Activated naive CD8-positive, alpha-beta T cell treated with anti-CD3 and anti-CD28 coated beads, Interleukin-2, amount 50 U/mL, for 16 hours (primary cell): ENCODE measurements around the gene EHD2.
"Not testable (repeated sequence)": the region's sequence is repeated elsewhere in the genome, so short reads cannot be mapped to it uniquely, and the experiment has no call there.

Experiments used
- DNase-seq: peaks from one replicate; pipeline ENCODE4 v3.0.0-alpha.2; 2020; ENCODE audit warnings: low read depth, low spot score

The EHD2 gene

DNA sequence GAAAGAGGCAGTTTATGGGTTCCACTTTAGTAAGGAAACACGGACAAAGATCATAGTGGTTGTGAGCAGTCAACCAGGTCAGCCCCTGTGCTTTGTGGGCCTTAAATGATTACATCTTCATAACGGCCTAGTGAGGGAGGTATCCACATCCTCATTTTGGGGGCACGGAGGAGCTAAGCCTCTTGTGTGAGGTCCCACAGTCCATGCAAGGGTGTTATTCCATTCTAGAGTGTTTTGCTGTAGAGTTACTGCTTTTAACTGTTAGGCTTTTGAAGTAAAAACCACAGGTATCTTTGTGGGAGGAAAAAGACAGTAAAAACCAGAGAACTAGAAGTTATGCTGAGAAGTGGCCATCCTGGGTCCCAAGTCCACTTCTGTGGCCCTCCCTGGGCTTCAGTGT, 36.1 kb downstream of the EHD2 start:
- DNase-seq, result no peak

DNA sequence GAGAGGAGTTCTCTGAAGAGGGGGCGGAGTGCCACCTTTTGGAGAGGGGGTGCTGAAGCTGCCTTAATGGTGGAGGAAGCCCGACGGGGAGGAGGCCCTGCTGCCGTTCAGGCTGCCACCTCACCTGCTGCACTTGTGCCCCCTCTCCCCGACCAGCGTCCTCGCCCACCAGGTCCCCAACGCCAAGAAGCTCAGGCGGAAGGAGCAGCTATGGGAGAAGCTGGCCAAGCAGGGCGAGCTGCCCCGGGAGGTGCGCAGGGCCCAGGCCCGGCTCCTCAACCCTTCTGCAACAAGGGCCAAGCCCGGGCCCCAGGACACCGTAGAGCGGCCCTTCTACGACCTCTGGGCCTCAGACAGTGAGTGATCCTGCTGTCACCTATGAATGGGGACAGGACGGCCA, 37.5 kb downstream of the EHD2 start:
- no peak for DNase-seq

DNA sequence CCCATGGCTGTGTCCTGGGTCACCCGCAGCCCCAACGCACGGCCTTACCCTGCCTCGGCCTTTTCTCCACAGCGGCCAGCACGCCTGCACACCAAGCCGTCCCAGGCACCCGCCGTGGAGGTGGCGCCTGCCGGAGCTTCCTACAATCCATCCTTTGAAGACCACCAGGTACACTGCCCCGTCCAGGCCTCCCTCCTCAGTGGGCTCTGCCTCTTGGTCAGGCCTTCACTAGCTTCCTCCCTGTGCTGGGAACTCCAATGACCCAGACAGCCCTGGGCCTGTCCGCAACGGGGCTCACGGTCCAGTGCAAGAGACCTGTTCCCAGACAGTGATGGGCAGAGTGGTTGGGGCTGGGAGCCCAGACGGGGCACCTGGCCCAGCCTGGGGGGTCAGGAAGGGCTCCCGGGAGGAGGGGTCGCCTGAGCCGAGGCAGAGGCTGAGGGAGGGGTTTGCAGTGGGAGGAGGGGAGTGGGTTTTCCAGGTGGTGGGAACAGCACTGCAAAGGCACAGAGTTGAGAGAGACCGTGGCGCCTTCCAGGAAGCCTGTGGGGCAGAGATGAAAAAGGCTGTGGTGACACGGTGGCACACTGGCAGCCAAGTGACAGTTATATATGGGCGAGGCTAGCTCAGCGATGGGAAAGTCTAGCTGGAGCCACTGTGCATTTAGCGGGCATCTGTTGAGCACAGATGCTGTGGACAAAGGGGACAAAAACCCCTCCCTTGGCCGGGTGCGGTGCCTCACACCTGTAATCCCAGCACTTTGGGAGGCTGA, 39.4 kb downstream of the EHD2 start:
- DNase-seq, result no peak

DNA sequence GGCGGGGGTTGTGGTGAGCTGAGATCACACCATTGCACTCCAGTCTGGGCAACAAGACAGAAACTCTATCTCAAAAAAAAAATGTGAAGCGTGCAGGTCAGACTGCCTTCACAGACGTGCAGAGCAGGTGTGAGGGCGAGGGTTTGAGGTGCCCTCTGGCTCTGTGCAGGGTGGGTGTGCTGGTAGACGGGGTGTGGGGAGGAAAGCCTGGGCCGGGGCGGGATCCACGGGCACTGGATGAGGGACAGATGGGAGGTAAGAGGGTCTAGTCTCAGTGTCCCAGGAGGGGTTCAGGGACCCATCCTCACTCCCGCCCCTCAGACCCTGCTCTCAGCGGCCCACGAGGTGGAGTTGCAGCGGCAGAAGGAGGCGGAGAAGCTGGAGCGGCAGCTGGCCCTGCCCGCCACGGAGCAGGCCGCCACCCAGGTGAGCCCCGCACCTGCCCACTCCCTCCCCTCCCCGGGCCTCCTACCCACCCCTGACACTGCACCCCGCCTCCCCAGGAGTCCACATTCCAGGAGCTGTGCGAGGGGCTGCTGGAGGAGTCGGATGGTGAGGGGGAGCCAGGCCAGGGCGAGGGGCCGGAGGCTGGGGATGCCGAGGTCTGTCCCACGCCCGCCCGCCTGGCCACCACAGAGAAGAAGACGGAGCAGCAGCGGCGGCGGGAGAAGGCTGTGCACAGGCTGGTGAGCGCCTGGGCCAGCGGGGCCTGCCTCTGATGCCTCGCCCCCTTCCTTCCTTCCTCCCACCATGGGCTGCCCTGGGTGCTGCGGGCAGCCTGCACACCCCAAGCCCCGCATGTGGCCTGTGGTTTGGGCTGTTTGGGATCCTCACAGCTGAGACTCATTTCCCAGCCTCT, 41.2 kb downstream of the EHD2 start:
- DNase-seq, result no peak

DNA sequence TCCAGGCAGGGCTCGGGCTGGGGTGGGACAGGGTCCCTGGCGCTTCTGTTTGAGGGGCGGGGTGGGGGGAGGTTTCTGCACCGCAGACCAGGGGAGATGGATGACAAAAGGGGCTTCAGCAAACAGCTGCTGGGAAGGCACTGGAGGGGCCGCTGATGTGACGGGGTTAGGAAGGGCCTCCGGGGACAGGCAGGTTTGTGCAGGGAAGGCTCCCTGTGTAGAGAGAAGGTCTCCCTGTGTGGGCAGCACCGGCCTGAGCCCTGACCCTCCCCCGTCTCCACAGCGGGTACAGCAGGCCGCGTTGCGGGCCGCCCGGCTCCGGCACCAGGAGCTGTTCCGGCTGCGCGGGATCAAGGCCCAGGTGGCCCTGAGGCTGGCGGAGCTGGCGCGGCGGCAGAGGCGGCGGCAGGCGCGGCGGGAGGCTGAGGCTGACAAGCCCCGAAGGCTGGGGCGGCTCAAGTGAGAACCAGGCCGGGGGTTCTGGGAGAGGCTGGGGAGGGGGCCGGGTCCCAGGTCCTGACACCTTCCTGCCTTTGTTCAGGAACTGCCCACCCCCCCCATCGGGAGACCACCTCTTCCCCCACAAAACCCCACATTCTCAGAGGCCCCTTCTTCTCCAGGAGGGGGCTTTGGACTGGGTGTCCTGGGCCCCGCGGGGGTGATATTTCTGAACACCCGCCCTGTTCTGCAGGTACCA, 42.0 kb downstream of the EHD2 start:
- no peak for DNase-seq

DNA sequence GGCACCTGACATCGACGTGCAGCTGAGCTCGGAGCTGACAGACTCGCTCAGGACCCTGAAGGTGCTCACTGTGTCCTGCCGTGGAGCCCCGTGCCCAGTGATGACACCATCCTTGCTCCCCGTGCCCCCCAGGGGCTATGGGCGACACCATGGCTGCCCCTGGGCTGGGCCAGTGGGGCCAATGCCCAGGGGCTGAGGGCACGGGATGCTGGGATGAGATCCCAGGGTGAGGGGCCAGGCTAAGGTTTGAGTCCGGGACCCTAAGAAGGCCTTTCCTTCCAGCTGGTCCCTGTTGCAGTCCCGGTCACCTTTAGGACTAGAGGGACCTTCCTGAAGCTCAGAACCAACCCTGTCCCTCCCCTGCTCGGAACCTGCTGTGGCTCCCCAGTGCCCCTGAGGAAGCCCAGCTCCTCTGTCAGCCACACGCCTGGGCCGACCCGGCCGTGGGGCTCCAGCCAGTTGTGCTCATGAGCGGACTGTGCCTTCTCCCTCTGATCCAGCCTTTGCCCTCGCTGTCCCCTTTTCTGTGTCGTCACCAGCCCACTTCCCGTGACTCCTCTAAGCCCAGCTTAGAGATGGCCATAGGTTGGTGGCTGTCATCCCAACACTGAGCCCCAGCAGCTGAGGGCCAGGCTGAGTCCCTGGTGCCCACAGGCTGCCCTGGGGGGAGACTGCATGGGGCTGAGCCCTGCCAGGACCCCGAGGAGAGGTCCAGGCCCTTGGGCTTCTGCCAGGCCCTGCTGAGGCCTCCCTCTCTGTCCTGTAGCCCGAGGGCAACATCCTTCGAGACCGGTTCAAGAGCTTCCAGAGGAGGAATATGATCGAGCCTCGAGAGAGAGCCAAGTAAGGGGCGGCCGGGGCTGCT, 42.8 kb downstream of the EHD2 start:
- DNase-seq, result no peak

DNA sequence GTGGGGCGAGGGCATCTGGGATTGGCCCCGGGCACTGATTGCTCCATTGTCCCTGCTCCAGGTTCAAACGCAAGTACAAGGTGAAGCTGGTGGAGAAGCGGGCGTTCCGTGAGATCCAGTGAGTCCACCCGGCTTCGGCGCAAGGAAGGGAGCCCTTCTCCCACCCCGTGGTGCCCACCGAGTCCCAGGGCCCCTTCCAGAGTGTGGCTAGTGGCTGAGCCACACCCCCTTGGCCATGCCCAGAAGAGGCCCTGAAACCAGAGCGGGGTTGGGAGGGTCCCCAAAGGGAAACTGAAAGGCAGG, 43.4 kb downstream of the EHD2 start:
- DNase-seq, result no peak

DNA sequence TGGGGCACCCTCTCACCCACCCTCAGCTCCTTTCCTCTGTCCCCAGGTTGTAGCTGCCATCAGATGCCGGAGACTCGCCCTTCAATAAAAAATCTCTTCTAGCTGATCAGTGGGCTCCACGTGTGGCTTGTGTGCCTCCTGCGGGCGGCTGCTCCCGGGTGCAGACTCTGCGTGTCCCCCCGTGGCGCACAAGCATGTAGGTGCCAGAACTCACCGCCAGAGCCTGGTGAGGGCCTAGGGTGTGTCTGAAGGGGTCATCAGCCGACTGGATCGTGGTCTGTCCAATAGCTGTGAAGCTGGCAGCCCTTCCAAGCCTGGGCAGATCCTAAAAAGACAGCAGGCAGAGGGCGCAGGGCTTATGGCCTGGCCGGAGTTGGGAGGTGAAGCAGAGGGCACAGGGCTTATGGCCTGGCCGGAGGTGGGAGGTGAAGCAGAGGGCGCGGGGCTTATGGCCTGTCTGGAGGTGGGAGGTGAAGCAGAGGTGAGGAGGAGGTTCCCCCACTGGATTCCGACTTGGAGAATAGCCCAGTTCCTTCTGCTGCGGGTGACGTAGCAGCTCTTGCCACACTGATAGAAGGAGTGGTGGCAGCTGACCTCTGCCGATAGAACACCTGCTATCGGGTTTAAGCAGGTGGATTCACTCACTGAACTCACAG, 43.9 kb downstream of the EHD2 start:
- DNase-seq, result no peak

DNA sequence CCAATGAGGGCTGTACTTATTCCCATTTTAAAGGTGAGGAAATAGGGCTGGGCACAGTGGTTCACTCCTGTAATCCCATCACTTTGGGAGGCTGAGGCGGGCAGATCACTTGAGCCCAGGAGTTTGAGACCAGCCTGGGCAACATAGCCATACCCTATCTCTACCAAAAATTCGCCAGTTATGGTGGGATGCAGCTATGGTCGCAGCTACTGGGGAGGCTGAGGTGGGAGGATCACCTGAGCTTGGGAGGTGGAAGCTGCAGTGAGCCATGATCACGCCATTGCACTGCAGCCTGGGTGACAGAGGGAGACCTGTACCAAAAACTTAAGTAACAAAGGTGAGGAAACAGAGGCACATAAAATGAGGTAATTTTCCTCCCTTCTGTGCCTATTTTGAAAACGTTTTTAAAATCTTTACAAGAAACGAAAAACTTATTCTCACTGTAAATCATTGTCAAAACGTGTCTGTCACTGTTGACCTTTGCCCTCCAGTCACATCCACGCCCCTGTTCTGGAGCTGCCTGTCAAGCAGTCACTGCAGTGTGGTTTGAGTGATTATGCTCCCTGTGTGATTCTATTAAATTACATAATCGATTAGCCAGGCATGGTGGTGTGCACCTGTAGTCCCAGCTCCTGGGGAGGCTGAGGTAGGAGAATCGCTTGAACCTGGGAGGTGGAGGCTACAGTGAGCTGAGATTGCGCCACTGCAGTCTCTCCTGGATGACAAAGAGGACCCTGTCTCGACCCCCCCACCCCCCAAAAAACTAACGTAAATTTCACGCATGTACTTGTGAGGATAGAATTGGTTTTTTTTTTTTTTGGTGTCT, 44.6 kb downstream of the EHD2 start:
- no peak for DNase-seq

DNA sequence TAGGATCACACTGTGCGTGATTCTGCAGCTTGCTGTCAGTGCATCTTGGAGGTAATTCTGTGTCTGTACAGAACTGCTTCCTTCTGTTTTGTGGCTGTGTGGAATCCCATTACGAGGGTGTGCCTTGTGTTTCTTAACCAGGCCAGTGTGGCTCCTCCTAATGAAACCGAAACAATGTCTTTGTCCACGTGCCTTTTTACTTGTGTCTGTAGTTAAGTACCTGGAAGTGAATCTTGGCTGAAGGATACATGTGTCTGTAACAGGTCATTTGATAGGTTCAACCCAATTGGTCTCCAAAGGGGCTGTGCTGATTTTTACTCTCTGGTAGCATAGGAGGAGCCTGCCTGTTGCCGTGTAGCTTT, 45.2 kb downstream of the EHD2 start:
- DNase-seq, result no peak

DNA sequence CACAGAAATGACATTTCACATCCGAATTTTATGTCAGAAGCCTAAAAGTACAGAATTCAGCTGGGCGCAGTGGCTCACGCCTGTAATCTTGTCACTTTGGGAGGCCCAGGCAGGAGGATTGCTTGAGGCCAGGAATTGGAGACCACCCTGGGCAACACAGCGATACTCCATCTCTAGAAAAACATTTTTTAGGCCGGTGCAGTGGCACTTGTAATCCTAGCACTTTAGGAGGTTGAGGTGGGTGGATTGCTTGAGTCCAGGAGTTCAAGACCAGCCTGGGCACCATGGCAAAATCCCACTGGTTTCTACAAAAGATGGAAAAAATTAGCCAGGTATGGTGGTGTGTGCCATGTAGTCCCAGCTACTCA, 47.4 kb downstream of the EHD2 start:
- no peak for DNase-seq

DNA sequence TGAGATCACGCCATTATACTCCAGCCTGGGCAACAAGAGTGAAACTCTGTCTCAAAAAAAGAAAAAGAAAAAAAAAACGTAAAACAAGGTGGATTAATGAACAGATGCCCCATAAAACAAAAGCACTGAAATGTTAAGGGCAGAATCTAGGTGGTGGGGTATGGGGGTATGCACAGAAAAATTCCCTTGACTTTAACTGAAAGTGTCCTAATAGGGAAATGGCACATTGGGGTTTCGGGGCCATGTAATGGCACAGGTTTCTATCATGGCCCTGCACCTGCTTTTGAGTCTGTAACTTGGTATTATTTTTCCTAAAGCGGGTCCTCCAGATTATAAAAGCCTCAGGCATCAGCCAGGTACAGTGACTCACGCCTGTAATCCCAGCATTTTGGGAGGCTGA, 48.3 kb downstream of the EHD2 start:
- DNase-seq, result no peak

DNA sequence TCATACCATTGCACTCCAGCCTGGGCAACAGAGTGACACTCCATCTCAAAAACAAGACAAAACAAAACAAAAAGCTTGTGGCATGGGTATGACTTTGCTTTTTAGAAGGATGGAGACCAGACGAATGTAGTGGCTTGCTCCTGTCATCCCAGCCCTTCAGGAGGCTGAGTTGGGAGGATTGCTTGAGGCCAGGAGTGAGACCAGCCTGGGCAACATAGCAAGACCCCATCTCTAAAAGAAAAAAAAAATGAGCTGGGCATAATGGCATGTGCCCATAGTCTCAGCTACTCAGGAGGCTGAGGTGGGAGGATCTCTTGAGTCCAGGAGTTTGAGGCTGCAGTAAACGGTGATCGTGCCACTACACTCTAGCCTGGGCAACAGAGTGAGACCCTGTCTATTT, 48.9 kb downstream of the EHD2 start:
- DNase-seq, result no peak

DNA sequence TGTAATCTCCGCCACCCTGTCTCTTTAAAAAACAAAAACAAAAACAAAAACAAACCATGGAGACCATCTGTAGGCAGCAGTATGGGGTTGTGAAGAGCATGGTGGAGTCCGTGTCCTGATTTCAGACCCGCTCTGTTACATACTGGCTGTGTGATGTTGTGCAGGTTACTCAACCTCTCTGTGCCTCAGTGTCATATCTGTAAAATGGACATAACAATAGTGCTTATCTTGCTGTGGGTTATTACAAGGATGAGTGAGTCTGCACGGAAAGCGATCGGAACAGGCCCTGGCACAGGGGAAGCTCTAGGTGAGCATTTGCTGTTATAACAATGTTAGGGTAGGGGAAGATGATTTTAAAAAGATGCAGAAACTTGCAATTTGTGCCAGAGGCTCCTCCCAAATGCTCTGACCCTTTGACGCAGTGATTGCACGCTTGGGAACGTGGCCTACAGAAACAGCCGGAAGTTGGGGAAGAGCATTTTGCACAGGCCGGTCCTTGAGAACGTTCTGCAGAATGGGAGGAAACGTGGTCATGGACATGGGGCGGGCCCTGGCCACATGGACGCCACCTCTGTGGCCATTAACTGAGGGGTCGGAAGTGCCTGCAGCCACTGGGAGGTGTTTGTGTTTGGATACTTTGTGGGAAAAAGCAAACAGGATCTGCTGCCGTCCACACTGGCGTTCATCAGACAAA, 49.5 kb downstream of the EHD2 start:
- DNase-seq, result no peak

DNA sequence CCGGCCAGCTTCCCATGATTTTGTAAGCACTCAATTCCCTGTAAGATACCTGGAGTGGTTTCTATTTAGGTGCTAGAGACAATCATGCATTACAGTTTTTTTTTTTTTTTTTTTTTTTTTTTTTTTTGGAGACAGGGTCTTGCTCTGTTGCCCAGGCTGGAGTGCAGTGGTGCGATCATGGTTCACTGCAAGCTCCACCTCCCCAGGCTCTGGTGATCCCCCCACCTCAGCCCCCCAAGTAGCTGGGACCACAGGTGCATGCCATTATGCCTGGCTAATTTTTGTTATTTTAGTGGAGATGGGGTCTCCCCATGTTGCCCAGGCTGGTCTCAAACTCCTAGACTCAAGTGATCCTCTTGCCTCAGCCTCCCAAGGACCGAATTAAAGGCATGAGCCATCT, 51.5 kb downstream of the EHD2 start:
- DNase-seq, result not testable (repeated sequence)

DNA sequence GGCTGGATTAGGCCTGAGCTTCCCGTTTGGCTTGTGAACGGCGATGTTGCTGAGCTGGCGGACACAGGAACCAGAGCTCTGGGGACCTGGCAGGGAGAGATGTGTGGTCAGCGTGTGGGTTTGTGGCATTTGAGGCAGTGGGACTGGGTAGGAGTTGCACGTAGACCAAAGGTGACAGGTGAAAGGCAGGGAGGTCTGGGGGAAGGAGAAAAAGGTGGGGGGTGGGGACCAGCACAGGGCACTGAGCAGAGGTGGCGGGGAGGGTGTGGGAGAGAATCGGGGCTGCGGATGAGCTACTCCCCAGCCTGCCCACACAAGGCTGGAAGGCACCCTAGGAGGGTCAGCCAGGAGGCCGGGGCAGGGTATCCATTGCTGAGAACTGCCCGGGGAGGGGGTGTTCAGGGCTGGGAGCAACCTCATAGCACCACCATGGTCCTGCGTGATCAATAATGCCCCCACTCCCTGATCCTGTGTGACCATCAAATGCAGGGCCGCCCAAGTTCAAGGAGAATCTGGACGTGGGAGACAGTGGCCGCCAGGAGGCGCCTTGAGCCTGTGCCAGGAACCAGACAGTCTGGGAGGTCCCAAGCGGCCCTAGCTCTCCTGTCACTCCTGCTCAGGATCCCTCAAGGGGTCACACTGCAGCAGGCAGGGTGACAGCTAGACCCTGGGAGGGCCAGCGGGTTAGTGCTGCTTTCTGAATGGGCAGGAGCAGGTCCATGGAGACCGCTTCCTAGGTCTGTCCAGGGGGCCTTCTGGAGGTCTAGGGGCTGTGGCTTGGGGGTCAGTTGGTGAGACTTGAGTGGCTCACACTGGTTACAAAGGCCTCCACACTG, 52.5 kb downstream of the EHD2 start:
- DNase-seq, result no peak

DNA sequence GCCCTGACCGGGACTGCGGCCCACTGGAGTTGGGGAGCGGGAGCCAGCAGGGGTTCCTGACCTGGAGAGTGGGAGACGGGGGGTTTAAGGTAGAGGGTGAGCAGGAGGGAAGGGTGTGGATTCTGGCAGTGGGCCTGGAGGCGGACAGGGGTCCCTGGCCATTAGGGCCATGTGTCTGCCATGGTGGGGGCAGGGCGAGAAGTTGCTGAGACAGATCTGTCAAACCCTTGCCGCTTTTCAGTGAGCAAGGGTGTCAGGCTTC, 53.1 kb downstream of the EHD2 start:
- no peak for DNase-seq

DNA sequence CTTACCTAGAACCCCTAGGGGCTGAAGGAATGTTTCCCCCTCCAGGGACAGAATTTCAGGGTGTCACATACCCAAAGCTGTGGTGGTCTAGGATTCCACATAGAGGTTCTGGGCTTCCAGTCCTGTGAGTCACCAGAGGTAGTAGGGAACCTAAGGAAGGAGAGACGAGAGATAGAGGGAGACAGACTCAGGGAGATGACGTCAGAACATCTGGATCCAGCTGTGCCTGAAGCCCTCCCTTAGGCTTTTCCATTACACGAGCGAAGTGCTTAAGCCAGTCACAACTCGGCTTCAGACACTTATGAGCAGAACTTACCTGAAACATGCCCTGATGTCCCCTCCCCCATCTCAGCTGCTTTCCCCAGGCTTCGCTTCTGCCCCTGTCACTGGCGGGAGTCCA, 53.4 kb downstream of the EHD2 start:
- no peak for DNase-seq

DNA sequence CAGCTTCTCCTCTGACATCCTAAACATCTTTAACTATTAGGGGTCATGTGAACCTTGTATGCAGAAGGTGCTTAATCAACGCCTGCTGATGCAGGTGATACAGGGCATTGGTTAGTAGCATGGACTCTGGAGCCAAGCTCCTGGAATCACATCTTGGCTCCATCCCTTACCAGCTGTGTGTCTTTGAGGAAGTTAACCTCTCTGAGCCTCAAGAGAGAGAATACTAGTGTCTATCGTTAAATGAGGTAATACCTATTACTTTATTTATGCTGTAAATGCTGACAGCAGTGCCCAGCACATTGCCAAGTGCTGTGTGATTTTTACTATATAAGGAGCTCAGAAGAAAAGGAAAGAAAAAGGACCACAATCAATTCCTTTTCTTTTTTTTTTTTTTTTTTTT, 54.1 kb downstream of the EHD2 start:
- no peak for DNase-seq
